SU-DHL-6 (cell line): ENCODE results near the gene VPS29.

Source experiments
- H2AFZ ChIP-seq: fragments of 200-600 bp; sonication (generic); 2 replicates; pipeline ENCODE4 v1.6.1; 2014; ENCODE audit warnings: low read depth, mild to moderate bottlenecking, moderate library complexity, mixed read lengths, antibody characterized with exemption, low read length; ENCODE audit not compliant: severe bottlenecking
- H3F3A ChIP-seq: fragments of 200-600 bp; shearing (Covaris generic); 2 replicates; pipeline ENCODE4 v1.6.0; 2016; ENCODE audit warnings: antibody characterized with exemption, mild to moderate bottlenecking; ENCODE audit not compliant: insufficient read depth
- H3K27ac ChIP-seq: fragments of 200-600 bp; sonication (generic); 2 replicates; pipeline ENCODE4 v1.5.1; 2016; ENCODE audit warnings: low read depth, mild to moderate bottlenecking, low read length, moderate library complexity, mixed read lengths
- H3K27me3 ChIP-seq: fragments of 200-600 bp; sonication (generic), shearing (Covaris generic); 2 replicates; pipeline ENCODE4 v1.6.0; 2014; ENCODE audit warnings: mild to moderate bottlenecking, low read length
- H3K36me3 ChIP-seq: fragments of 200-600 bp; sonication (generic); 2 replicates; pipeline ENCODE4 v1.6.1; 2014; ENCODE audit warnings: mild to moderate bottlenecking, low read length, mixed read lengths
- H3K4me2 ChIP-seq: fragments of 300-600, 200-600 bp; shearing (Covaris generic), sonication (generic); 2 replicates; pipeline ENCODE4 v1.6.0; 2014; ENCODE audit warnings: low read length, low read depth, mild to moderate bottlenecking; ENCODE audit not compliant: poor library complexity, severe bottlenecking
- H3K4me3 ChIP-seq: fragments of 200-600 bp; sonication (generic); 2 replicates; pipeline ENCODE4 v1.5.1; 2014; ENCODE audit warnings: antibody characterized with exemption, low read length, mild to moderate bottlenecking, mixed read lengths; ENCODE audit not compliant: insufficient read depth, poor library complexity, severe bottlenecking
- H3K79me2 ChIP-seq: fragments of 200-600 bp; sonication (generic); 2 replicates; pipeline ENCODE4 v1.6.1; 2014; ENCODE audit warnings: mild to moderate bottlenecking, low read length, moderate library complexity; ENCODE audit not compliant: insufficient read depth
- H3K9ac ChIP-seq: fragments of 200-600 bp; sonication (generic); 2 replicates; pipeline ENCODE4 v1.7.0; 2014; ENCODE audit warnings: mild to moderate bottlenecking, low read length
- H3K9me2 ChIP-seq: fragments of 200-600 bp; sonication (generic); replicated peaks from 2 replicates; pipeline ENCODE4 v1.6.1; 2014; ENCODE audit warnings: low read length; ENCODE audit not compliant: insufficient read depth
- H3K9me3 ChIP-seq: fragments of 200-600 bp; sonication (generic); 2 replicates; pipeline ENCODE4 v1.6.1; 2014; ENCODE audit warnings: low read length, mixed read lengths; ENCODE audit not compliant: insufficient read depth
- H4K20me1 ChIP-seq: fragments of 200-600 bp; sonication (generic); 2 replicates; pipeline ENCODE4 v1.6.1; 2014; ENCODE audit warnings: low read depth, mild to moderate bottlenecking, antibody characterized with exemption, low read length, moderate library complexity, mixed read lengths
- EZH2phosphoT487 ChIP-seq: fragments of 200-600 bp; sonication (generic), shearing (Covaris generic); conservative IDR thresholded peaks from 2 replicates; pipeline ENCODE4 v1.6.1; 2018; ENCODE audit warnings: mild to moderate bottlenecking, antibody characterized with exemption, low read length, moderate library complexity, mixed read lengths
- TF ChIP-seq, protein P1 (sequence below): fragments of 200-600 bp; sonication (generic); IDR thresholded peaks from one replicate; pipeline ENCODE4 v1.5.1; 2017; ENCODE audit warnings: antibody characterized with exemption, mild to moderate bottlenecking, low read length, moderate library complexity; ENCODE audit not compliant: insufficient read depth, poor library complexity, severe bottlenecking

VPS29 gene

DNA sequence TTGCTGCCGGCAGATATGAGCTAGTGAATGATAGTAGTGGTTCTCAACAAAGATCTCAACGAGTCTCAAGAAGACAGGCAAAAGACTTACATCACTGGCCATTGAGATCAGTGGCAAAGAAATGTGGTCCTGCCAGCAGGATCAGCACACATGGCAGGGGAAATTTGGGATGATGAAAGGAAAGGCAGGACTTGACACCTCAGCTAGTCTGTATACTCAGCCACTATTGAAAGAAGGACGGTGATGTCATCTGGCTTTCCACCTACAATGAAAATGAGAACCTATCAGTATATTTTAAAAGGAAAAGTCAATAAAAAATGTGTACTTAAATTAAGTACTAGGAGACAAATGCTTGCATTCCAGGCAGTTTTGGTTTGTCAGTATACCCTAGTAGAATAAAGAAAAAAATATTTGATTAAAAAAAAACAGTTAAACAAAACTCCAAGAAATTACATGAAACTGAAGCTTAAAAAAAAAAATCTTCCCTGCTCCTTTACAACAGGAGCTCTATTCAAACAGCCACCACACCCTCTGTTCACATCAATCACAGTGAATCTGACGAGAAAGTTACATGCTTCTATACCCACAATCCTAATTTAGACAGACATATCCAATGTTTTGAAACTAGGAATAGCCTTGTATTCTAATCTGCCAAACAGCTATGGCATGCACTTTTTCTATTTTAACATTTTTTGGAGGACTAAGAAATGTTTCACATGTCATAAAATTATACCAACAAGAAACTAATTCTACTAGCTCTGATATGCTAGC is 35.1 kb upstream of the VPS29 start:
- H3K79me2 ChIP-seq, result no peaks in the 10 kb centered on the region
- no peaks in the 10 kb centered on the region for H3K9me2 ChIP-seq
- no peak overlapping the region for H3K4me2 ChIP-seq
- H3K27ac ChIP-seq, result no peak overlapping the region
- no peaks in the 10 kb centered on the region for H3K27me3 ChIP-seq
- H3K4me3 ChIP-seq, result no peak overlapping the region
- H2AFZ ChIP-seq, result no peak overlapping the region
- H4K20me1 ChIP-seq, result no peaks in the 10 kb centered on the region
- H3K36me3 ChIP-seq, result peaks cover 19% of the 10 kb centered on the region
- no peaks in the 10 kb centered on the region for H3F3A ChIP-seq
- no peaks in the 10 kb centered on the region for H3K9me3 ChIP-seq
- no peak overlapping the region for H3K9ac ChIP-seq
- no peak for TF ChIP-seq EZH2phosphoT487
- TF ChIP-seq, protein P1, sequence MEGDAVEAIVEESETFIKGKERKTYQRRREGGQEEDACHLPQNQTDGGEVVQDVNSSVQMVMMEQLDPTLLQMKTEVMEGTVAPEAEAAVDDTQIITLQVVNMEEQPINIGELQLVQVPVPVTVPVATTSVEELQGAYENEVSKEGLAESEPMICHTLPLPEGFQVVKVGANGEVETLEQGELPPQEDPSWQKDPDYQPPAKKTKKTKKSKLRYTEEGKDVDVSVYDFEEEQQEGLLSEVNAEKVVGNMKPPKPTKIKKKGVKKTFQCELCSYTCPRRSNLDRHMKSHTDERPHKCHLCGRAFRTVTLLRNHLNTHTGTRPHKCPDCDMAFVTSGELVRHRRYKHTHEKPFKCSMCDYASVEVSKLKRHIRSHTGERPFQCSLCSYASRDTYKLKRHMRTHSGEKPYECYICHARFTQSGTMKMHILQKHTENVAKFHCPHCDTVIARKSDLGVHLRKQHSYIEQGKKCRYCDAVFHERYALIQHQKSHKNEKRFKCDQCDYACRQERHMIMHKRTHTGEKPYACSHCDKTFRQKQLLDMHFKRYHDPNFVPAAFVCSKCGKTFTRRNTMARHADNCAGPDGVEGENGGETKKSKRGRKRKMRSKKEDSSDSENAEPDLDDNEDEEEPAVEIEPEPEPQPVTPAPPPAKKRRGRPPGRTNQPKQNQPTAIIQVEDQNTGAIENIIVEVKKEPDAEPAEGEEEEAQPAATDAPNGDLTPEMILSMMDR, result no peak

DNA sequence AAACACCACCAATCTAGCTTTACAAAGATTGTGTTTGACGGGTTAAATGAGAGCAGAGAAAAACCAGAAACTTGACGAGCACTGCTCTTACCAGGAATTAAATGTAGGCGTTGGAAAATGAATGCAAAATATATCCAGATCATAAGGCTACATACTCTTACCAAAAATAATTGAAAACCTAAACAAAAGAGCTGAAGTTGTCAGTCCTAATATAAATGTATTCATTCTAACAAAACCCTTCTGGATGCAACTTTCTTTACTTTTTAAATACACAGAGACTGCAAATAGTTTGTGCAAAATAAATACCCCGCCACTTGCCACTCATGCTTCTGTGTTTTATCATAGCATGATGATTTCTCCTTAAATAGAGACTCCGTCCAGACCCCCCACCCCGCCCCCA is 32.9 kb upstream of the VPS29 start:
- Histone ChIP-seq H3K4me2 (no peak overlapping the region), H3K79me2 (no peaks in the 10 kb centered on the region), H2AFZ (no peak overlapping the region), H3K36me3 (peaks cover 19% of the 10 kb centered on the region), H4K20me1 (no peaks in the 10 kb centered on the region), H3K27ac (no peak overlapping the region), H3F3A (0 out of 2 replicates have a peak, but pooled peaks cover 2% of the 10 kb centered on the region), H3K9ac (no peak overlapping the region), H3K27me3 (no peaks in the 10 kb centered on the region), H3K4me3 (no peak overlapping the region), H3K9me3 (no peaks in the 10 kb centered on the region), H3K9me2 (no peaks in the 10 kb centered on the region)
- TF ChIP-seq, protein P1, result no peak
- no peak for TF ChIP-seq EZH2phosphoT487

DNA sequence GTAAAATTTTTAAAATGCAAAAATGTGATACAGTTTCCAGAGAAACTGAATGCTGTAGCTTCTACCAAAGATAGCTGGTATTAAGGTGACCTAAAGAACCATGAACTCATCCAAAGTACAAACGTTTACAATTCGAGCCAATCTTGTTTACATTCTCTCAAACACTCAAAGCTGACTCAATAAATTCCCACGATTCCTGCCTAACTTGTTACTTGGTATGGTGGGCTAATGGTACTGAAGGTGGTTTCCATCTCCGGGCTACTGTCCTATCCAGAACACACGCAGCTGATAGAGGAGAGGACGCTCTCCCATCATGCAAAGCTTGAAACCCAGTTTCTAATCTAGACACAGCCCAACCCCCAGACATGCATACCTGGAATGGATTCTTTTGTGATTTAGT is 31.7 kb upstream of the VPS29 start:
- Histone ChIP-seq H3K79me2 (no peaks in the 10 kb centered on the region), H3K9me2 (no peaks in the 10 kb centered on the region), H3K9ac (no peak overlapping the region), H3K27me3 (no peaks in the 10 kb centered on the region), H3K27ac (no peak overlapping the region), H2AFZ (no peak overlapping the region), H4K20me1 (no peaks in the 10 kb centered on the region), H3K4me3 (no peak overlapping the region), H3K36me3 (peaks cover 13% of the 10 kb centered on the region), H3K9me3 (no peaks in the 10 kb centered on the region), H3K4me2 (no peak overlapping the region), H3F3A (0 out of 2 replicates have a peak, but pooled peaks cover 2% of the 10 kb centered on the region)
- TF ChIP-seq, protein P1, result no peak
- no peak for TF ChIP-seq EZH2phosphoT487
